Activated T-cell treated with anti-CD3 and anti-CD28 coated beads, Interleukin-2, amount 50 U/mL, for 24 hours (primary cell): ENCODE data around the gene CARD10.

Source experiments
- DNase-seq: peaks from one replicate; pipeline ENCODE4 v3.0.0-alpha.2; 2020
- H3K27ac Mint-ChIP-seq: 2 replicates; pipeline ENCODE4 v1.8.0; 2020; ENCODE audit warnings: mild to moderate bottlenecking, mixed read lengths
- H3K27me3 Mint-ChIP-seq: 2 replicates; pipeline ENCODE4 v1.8.0; 2020; ENCODE audit warnings: mixed read lengths
- H3K36me3 Mint-ChIP-seq: 2 replicates; pipeline ENCODE4 v1.8.0; 2020; ENCODE audit warnings: low read depth, mixed read lengths
- H3K4me1 Mint-ChIP-seq: 2 replicates; pipeline ENCODE4 v1.8.0; 2020; ENCODE audit warnings: low read depth, mixed read lengths
- H3K4me3 Mint-ChIP-seq: 2 replicates; pipeline ENCODE4 v1.8.0; 2020; ENCODE audit warnings: mild to moderate bottlenecking, moderate library complexity, mixed read lengths
- H3K9me3 Mint-ChIP-seq: 2 replicates; pipeline ENCODE4 v1.8.0; 2020; ENCODE audit warnings: mixed read lengths

CARD10 gene

GRCh38 chr22:37505565-37505964 lies 13.7 kb downstream of the CARD10 start:
- no peaks in the 10 kb centered on the region for H3K9me3 Mint-ChIP-seq

GRCh38 chr22:37504964-37505363 lies 14.3 kb downstream of the CARD10 start:
- no peak for DNase-seq
- Mint-ChIP-seq H3K4me3 (no peak overlapping the region), H3K27me3 (no peaks in the 10 kb centered on the region)

More at GRCh38 chr22:37505565-37505964, 13.7 kb downstream of the CARD10 start:
- Mint-ChIP-seq H3K4me1 (peaks cover 13% of the 10 kb centered on the region), H3K4me3 (no peak overlapping the region), H3K27ac (no peak overlapping the region), H3K27me3 (no peaks in the 10 kb centered on the region), H3K36me3 (no peaks in the 10 kb centered on the region)
- DNase-seq = no peak

GRCh38 chr22:37503850-37504249 lies 15.4 kb downstream of the CARD10 start:
- Mint-ChIP-seq H3K4me1 (peaks cover 13% of the 10 kb centered on the region), H3K36me3 (no peaks in the 10 kb centered on the region), H3K4me3 (no peak overlapping the region), H3K27me3 (no peaks in the 10 kb centered on the region), H3K27ac (no peak overlapping the region), H3K9me3 (no peaks in the 10 kb centered on the region)
- no peak for DNase-seq

More at GRCh38 chr22:37504964-37505363, 14.3 kb downstream of the CARD10 start:
- Mint-ChIP-seq H3K4me1 (peaks cover 13% of the 10 kb centered on the region), H3K27ac (no peak overlapping the region), H3K36me3 (no peaks in the 10 kb centered on the region), H3K9me3 (no peaks in the 10 kb centered on the region)

GRCh38 chr22:37503183-37503683 lies 16.0 kb downstream of the CARD10 start:
- Mint-ChIP-seq H3K27me3 (no peaks in the 10 kb centered on the region), H3K9me3 (no peaks in the 10 kb centered on the region), H3K4me1 (peaks cover 15% of the 10 kb centered on the region), H3K36me3 (no peaks in the 10 kb centered on the region), H3K27ac (no peak overlapping the region), H3K4me3 (no peak overlapping the region)
- no peak for DNase-seq

- no peak for DNase-seq
- H3K36me3 Mint-ChIP-seq = no peaks in the 10 kb centered on the region
- no peak overlapping the region for H3K27ac Mint-ChIP-seq
- H3K27me3 Mint-ChIP-seq = no peaks in the 10 kb centered on the region
- no peak overlapping the region for H3K4me3 Mint-ChIP-seq
- H3K9me3 Mint-ChIP-seq = no peaks in the 10 kb centered on the region
- peaks cover 17% of the 10 kb centered on the region for H3K4me1 Mint-ChIP-seq
Measured at GRCh38 chr22:37502342-37503182, 16.7 kb downstream of the CARD10 start.

GRCh38 chr22:37501610-37502341 lies 17.4 kb downstream of the CARD10 start:
- Mint-ChIP-seq H3K4me1 (peaks cover 17% of the 10 kb centered on the region), H3K36me3 (no peaks in the 10 kb centered on the region), H3K27me3 (no peaks in the 10 kb centered on the region), H3K27ac (no peak overlapping the region), H3K9me3 (no peaks in the 10 kb centered on the region), H3K4me3 (no peak overlapping the region)
- DNase-seq = no peak

GRCh38 chr22:37500745-37501609 lies 18.2 kb downstream of the CARD10 start:
- no peak for DNase-seq
- Mint-ChIP-seq H3K4me3 (no peak overlapping the region), H3K36me3 (no peaks in the 10 kb centered on the region), H3K4me1 (peaks cover 17% of the 10 kb centered on the region), H3K9me3 (no peaks in the 10 kb centered on the region), H3K27me3 (no peaks in the 10 kb centered on the region), H3K27ac (no peak overlapping the region)

- DNase-seq = no peak
- H3K27me3 Mint-ChIP-seq = no peaks in the 10 kb centered on the region
- no peaks in the 10 kb centered on the region for H3K36me3 Mint-ChIP-seq
- H3K27ac Mint-ChIP-seq = no peak overlapping the region
- no peaks in the 10 kb centered on the region for H3K9me3 Mint-ChIP-seq
- no peak overlapping the region for H3K4me3 Mint-ChIP-seq
- H3K4me1 Mint-ChIP-seq = peaks cover 17% of the 10 kb centered on the region
Measured at GRCh38 chr22:37499789-37500540, 19.2 kb downstream of the CARD10 start.

GRCh38 chr22:37499027-37499707 lies 20.0 kb downstream of the CARD10 start:
- no peaks in the 10 kb centered on the region for H3K27me3 Mint-ChIP-seq
- no peaks in the 10 kb centered on the region for H3K9me3 Mint-ChIP-seq
- no peaks in the 10 kb centered on the region for H3K36me3 Mint-ChIP-seq
- no peak for DNase-seq
- H3K27ac Mint-ChIP-seq = no peak overlapping the region
- peaks cover 17% of the 10 kb centered on the region for H3K4me1 Mint-ChIP-seq
- H3K4me3 Mint-ChIP-seq = no peak overlapping the region

- Mint-ChIP-seq H3K36me3 (no peaks in the 10 kb centered on the region), H3K4me3 (no peak overlapping the region), H3K4me1 (peaks cover 17% of the 10 kb centered on the region), H3K27ac (no peak overlapping the region), H3K27me3 (no peaks in the 10 kb centered on the region), H3K9me3 (no peaks in the 10 kb centered on the region)
- peak; percentile 81 for DNase-seq
Measured at GRCh38 chr22:37498289-37498909, 20.8 kb downstream of the CARD10 start.

GRCh38 chr22:37497062-37497599 lies 22.1 kb downstream of the CARD10 start:
- Mint-ChIP-seq H3K9me3 (no peaks in the 10 kb centered on the region), H3K27me3 (no peaks in the 10 kb centered on the region), H3K36me3 (no peaks in the 10 kb centered on the region), H3K27ac (no peak overlapping the region), H3K4me3 (no peak overlapping the region), H3K4me1 (peaks cover 23% of the 10 kb centered on the region)
- DNase-seq = no peak

- Mint-ChIP-seq H3K4me1 (peaks cover 20% of the 10 kb centered on the region), H3K36me3 (no peaks in the 10 kb centered on the region), H3K4me3 (no peak overlapping the region), H3K27me3 (no peaks in the 10 kb centered on the region), H3K9me3 (no peaks in the 10 kb centered on the region), H3K27ac (no peak overlapping the region)
- DNase-seq = no peak
Measured at GRCh38 chr22:37496651-37497050, 22.6 kb downstream of the CARD10 start.

GRCh38 chr22:37493979-37494378 lies 25.2 kb downstream of the CARD10 start:
- Mint-ChIP-seq H3K27me3 (no peaks in the 10 kb centered on the region), H3K36me3 (no peaks in the 10 kb centered on the region)

More at GRCh38 chr22:37493979-37494378, 25.2 kb downstream of the CARD10 start:
- no peaks in the 10 kb centered on the region for H3K9me3 Mint-ChIP-seq
- peaks cover 35% of the 10 kb centered on the region for H3K4me1 Mint-ChIP-seq
- H3K4me3 Mint-ChIP-seq = no peak overlapping the region
- no peak overlapping the region for H3K27ac Mint-ChIP-seq
- DNase-seq = no peak
